GM12892 (cell line): ENCODE data around the gene HERPUD1.

Experiments
- DNase-seq: peaks from one replicate; pipeline ENCODE4 v3.0.0; 2011; ENCODE audit not compliant: insufficient read length
- FAIRE-seq: peaks from 2 replicates; lab custom pipeline; 2011; peaks lifted over from hg19 to GRCh38; lab: Jason Lieb, UNC
- POLR2A ChIP-seq: IDR thresholded peaks from 2 replicates; pipeline ENCODE4 v1.6.1; 2011; ENCODE audit warnings: low read depth, low read length, control low read depth
- POLR2AphosphoS5 ChIP-seq: IDR thresholded peaks from 2 replicates; pipeline ENCODE4 v1.6.1; 2011; ENCODE audit warnings: low read depth, low read length, control low read depth
- TAF1 ChIP-seq: IDR thresholded peaks from 2 replicates; pipeline ENCODE4 v1.6.1; 2011; ENCODE audit warnings: low read depth, mild to moderate bottlenecking, control low read depth, low read length, borderline replicate concordance

Gene HERPUD1

DNA sequence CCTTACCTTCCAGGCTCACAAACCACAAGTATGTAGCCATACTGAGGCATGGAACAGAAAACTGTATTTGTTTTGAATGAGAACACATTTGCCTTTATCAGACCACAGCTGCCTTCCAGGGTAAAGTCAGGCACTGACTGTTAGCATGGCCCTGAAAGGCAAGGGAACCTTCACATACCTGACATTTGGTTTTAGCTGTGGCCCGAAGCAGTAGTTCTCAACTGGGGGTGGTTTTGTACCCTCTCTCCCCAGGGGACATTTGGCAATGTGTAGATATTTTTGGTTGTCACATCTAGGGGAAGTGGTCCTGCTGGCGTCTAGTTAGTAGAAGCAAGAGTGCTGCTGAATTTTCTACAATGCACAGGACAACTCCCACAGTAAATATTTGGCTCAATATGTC is 9.2 kb downstream of the HERPUD1 start:
- DNase-seq (no peak), FAIRE-seq (peak; percentile 5)
- TF ChIP-seq TAF1 (no peak), POLR2A (peak; percentile 56), POLR2AphosphoS5 (peak; percentile 82)

DNA sequence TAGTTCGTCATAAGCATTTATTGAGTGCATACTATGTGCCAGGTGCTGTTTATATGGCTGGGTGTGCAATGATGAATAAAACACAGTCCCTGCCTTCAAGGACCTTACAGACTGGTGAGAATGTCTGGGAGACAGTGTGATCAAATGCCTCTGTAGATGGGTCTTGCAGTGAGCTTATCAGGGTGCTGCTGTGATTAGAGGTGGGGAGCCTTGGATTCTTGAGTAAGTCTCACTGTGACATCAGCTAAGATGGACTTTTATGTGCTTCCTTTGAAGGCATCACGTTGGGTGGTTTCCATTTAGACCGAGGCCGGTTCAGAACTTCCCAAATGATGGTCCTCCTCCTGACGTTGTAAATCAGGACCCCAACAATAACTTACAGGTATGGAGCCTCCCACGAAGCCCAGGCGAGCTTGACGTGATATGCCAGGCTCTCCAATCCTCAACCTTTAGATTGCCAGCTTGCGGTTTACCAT is 10.0 kb downstream of the HERPUD1 start:
- DNase-seq (no peak), FAIRE-seq (no peak)
- peak; percentile 81; the same call in 1 of the 2 replicates for TF ChIP-seq POLR2AphosphoS5
- TF ChIP-seq POLR2A: peak; percentile 63
- TF ChIP-seq TAF1: no peak

DNA sequence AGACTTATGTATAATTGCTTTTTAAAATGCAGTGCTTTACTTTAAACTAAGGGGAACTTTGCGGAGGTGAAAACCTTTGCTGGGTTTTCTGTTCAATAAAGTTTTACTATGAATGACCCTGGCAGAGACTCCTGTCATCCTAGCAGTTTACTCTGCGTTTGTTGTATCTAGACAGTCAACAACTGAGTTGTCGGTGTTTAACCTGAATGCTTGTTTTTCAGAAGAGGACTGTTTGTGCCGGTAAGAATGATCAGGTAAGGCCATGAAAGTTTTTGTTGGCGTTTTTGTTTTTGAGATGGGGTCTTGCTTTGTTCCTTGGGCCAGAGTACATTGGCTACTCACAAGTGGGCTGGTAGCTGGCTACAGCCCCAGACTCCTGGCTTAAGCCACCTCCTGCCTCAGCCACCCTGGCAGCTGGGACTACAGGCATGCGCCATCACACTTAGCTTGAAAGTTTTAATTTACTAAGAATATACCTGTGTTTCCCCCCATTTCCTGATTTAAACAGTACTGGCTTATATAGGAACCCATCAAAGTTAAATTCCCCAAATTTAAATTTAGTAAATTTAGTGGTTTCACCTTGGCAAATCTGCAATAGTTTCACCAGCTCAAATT is 11.9 kb downstream of the HERPUD1 start:
- FAIRE-seq: no peak

DNA sequence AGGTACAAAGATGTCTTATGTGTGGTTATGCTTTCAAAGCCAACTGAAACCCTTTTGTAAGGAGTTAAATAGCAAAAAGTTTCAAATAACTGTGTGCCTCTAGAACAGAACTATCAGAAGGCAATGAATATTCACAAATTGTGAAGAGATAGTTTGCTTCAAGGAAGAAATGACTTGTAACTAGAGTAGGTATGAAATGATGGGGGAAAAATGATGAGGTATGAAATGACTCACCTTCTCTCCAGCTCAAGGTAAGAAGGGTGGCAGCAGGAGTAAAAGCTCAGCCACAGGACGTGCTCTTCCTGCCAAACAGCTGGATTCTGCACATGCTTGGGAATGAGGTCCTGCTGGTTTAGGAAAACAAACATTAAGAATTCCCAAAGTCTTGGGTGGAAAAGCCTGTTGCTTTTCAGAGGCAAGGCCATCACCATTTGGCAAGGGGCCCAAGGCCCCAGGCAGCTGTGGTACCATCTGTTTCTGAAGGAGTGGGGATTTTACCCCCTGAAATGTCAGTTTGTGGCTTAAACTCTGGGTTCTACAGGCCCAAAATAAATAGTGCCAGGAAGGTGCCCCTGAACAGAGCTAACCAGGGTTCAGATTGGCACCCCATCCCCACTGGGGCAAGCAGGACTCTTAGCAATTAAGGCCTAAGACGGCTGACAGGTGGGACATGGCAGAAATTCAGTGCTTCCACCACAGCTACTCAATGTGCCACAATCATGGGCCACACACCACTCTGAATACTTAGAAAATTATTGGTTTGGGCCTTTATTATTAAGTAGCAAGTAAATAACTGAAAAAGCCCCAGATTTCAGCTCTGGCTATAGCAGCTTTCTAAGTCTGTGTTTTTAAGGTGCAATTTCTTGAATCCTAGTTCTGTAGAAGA is 13.3 kb downstream of the HERPUD1 start:
- DNase-seq (no peak), FAIRE-seq (peak; percentile 74)
- no peak for TF ChIP-seq TAF1
- TF ChIP-seq POLR2AphosphoS5: peak; percentile 92
- peak; percentile 73 for TF ChIP-seq POLR2A

More for the DNA sequence above, 11.9 kb downstream of the HERPUD1 start:
- peak; percentile 39; the same call in 1 of the 2 replicates for TF ChIP-seq POLR2AphosphoS5
- TF ChIP-seq TAF1: no peak
- peak; percentile 46; the same call in 1 of the 2 replicates for TF ChIP-seq POLR2A
- no peak for DNase-seq

DNA sequence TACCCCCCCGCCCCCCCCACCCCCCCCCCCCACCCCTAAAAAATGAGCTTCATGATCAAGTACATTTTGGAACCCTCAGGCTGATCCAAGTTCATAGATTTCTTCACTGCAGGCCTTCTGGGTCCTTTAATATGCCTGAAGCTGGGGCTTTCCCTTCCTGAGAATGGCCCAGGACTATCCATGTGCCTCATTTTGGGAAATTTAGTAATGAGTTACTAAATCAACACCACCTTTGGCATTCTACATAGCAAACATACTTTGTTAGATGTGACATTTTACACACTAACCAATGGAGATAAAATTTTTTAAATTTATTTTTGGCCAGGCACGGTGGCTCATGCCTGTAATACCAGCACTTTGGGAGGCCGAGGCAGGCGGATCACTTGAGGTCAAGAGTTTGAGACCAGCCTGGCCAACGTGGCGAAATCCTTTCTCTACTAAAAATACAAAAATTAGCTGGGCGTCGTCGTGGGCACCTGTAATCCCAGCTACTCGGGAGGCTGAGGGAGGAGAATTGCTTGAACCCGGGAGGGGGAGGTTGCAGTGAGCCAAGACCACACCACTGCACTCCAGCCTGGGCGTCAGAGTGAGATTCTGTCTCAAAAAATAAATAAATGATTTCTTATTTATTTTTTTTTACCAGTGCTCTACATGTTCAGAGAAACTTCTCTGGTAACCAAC is 14.0 kb downstream of the HERPUD1 start:
- FAIRE-seq: no peak
- TF ChIP-seq POLR2A (no peak; the same call in none of the 2 replicates), POLR2AphosphoS5 (no peak), TAF1 (no peak)
- no peak for DNase-seq

DNA sequence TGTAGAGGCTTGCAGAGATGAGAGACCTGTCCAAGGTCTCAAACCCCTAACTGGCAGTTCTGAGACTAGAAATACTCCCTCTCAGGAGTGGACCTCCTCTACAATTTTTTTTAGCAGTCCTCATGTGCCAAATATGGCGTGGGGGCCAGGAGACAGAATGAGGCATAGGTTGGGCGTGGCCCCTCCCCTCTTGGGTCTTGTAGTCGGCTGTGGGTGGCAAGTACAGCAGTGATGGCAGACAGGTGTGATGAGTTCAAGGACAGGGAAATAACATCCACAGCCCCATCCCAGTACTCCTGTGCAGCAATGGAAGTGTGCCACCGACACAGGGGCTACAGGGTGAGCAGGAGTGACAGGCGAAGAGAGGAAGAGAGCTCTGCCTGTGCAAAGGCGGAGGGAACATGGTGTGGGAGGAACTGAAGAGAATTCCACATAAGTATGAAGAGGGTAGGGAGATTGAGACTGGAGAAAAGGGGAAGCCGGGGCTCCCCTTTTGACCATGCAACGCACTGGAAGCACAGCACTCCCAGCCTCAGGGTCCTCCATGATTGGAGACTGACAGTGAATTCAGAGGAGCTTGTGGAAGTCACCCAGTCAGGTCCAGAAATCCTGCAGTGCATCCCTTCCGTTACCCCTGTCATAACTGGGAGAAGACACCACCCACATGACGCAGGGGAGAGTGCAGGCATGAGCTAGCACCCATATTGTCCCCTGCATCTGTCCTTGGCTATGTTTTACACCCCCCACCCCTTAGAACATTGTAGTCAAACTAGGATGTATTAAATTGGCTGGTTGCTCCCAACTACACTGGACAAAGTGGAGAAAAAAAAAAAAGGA is 15.0 kb downstream of the HERPUD1 start:
- peak; percentile 50 for TF ChIP-seq POLR2A
- no peak for TF ChIP-seq TAF1
- TF ChIP-seq POLR2AphosphoS5: peak; percentile 72; the same call in 1 of the 2 replicates
- DNase-seq (no peak), FAIRE-seq (peak; percentile 65)

DNA sequence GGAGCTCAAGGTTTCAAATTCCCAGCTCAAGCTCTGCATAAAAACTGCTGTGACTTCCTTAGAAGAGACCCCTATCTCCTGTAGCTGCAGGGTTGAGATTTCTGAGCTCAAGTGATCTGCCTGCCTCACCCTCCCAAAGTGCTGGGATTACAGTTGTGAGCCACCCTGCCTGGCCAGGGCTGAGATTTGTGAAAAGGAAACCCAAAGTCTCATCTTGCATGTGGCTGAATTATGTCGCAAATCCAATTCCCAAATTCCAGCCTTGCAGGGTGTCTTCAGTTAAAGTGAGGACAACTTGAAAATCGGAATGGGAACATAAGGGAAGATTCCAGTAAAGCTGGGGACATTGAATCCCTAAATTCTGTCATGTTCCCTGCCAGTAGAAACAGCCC is 15.7 kb downstream of the HERPUD1 start:
- TF ChIP-seq TAF1: no peak
- TF ChIP-seq POLR2AphosphoS5: no peak
- no peak for TF ChIP-seq POLR2A
- FAIRE-seq (no peak), DNase-seq (no peak)

DNA sequence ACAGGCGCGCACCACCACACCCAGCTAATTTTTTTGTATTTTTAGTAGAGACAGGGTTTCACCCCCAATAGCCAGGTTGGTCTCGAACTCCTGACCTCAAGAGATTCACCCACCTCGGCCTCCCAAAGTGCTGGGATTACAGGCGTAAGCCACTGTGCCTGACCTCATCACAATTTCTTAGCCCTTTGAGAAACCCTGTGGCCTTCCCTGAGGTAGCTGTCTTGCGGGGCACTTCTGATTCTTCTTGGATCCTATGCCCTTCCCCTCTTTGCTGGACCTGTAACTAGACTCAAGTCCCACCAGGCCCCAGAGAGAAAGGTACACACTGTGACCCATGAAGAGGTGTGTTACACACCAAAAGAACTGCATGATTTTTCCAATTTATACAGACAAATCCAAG is 16.3 kb downstream of the HERPUD1 start:
- no peak for DNase-seq
- TF ChIP-seq POLR2AphosphoS5 (no peak), POLR2A (no peak)
- FAIRE-seq: no peak

DNA sequence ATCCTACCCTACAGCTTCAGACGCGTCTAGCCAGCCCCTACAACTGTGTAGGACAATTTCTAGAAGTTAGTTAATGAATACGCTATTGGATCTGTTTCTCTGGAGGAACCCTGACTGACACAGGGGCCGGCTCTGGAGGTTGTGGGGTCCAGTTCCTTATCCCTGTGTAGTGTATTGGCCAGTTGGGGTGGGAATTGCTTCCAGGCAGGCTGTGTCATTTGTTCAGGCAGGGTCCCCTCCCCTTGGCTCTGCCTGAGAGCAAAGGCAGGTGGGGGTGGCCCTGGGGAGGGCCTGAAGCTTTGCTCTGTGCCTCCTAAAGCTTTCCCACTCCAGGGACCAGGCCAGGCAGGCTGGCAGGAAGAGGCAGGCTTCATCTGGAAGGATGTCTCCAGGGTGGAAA is 18.1 kb downstream of the HERPUD1 start:
- DNase-seq (no peak), FAIRE-seq (no peak)
- TF ChIP-seq POLR2A: no peak
- TF ChIP-seq POLR2AphosphoS5: no peak
- TF ChIP-seq TAF1: no peak

DNA sequence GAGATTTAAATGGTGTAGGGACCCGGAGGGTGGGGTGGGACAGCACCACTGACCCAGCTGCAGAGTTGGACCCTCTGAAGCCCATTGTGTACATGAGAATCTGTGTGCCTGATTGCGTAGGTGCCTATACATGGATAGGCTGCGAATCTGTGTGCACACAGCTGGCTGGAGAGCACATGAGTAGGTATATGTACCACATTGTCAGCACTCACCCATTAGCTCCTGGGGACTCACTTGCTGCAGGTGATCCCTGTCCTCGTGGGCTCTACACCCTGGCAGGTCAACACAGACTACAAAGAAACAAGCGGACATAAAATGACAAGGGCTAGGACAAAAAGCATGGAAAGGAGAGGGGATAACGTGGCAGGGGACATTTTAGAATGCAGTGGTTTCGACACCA is 18.5 kb downstream of the HERPUD1 start:
- DNase-seq (no peak), FAIRE-seq (no peak)
- TF ChIP-seq TAF1: no peak
- no peak for TF ChIP-seq POLR2A
- TF ChIP-seq POLR2AphosphoS5: no peak
